Measurements from ENCODE around the gene MYMX.
A peak's percentile ranks its signal among the peaks of the same experiment; 100 is the strongest.
"Not testable (repeated sequence)": the region's sequence is repeated elsewhere in the genome, so short reads cannot be mapped to it uniquely, and the experiment has no call there.

MYMX gene

DNA sequence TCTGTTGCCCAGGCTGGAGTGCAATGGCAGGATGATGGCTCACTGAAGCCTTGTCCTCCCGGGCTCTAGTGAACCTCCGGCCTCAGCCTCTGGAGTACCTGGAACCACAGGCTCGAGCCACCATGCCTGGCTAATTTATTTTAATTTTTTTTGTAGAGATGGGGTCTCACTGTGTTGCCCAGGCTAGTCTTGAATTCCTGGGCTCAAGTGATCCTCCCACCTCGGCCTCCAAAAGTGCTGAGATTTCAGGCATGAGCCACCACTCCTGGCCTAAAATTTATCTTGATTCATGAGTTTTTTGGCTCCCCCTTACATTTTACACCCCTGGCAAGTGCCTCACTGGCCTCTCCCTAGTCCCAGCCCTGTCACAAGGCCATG is 4.2 kb downstream of the MYMX start:
- no peak for DNase-seq

DNA sequence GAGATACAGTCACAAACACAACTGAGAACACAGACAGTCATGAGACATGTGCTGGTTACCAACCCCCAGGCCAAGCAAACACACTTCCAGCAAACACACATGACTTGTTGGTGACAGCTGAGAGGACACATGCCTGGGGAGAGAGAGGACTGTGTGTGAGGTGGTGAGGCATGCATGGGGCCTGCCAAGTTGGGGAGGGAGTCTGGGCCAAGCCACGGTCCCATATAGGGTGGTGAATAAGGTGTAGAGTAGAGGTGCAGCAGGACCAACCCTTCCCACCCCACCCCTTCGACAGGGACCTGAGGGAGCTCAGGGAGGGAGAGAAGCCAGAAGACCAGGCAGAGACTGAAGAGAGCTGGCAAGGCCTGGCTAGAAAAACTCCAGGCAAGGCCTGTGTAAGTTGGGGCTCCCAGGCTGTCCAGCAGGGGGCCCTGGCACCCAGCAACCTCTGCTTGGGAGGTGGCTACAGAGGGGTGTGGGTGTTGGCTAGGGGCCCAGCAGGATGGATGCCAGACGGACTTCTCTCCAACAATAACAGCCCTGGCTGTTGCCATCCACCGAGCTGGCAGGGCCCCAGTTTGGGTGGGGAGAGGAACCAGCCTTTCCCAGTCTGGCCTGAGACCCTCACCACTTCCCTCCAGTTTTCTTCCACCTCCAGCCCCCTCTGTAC is 4.7 kb downstream of the MYMX start:
- DNase-seq = peak; percentile 87

DNA sequence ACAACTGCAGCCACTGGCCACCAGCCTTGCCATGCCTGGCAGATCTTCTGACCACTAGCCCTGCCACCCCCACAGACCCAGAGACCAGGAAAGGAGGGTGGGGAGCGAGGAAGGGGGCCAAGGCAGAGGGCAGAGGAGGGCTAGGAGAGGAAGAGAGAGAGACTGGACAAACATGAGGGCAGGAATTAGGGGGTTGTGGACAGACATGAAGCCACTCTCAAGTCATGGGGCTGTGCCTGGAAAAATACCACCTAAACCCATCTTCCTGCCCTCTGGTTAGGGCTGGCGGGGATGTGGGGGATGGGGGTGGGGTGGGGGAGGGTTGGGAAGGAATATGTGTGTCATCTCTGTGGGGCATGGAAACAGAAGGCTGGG is 5.2 kb downstream of the MYMX start:
- DNase-seq = no peak

DNA sequence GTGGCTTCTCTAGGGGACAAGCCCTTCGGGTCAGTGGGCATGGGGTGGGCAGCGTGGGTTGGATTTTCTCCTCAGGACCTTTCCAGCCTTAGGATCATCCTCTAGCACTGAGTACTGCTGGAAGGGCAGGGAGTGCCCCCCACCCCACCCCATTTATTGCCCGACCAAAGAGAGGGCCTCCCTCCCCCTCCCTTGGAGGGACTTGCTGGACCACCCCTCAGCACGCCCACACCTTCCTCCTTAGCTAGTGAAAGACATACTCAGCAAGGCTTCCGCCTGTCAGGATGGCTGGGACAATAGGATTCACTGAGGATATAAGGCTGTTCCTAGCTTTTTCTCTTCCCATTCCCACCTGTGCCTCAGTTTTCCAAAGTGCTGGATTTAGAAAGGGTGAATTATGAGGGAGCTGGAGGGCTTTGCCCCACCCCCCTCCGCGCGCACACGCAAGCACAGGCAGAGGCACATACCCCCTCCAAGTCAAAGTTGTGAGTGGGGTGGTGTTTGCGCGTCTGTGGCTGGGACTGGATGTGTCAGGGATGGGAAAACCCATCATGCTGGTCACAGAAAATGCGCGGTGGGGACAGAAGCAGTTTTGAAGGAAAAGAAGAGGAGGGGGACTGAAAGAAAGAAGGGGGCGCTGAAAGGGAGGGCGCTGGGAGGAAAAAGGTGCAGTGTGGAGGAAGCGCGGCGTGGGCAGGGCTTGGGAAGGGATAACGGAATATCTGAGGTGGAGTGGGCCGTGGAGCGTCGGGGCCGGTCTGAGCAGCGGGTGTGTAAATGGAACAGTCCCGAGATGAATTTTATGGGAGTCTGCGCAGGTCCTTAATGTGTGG is 6.0 kb downstream of the MYMX start:
- no peak for DNase-seq

DNA sequence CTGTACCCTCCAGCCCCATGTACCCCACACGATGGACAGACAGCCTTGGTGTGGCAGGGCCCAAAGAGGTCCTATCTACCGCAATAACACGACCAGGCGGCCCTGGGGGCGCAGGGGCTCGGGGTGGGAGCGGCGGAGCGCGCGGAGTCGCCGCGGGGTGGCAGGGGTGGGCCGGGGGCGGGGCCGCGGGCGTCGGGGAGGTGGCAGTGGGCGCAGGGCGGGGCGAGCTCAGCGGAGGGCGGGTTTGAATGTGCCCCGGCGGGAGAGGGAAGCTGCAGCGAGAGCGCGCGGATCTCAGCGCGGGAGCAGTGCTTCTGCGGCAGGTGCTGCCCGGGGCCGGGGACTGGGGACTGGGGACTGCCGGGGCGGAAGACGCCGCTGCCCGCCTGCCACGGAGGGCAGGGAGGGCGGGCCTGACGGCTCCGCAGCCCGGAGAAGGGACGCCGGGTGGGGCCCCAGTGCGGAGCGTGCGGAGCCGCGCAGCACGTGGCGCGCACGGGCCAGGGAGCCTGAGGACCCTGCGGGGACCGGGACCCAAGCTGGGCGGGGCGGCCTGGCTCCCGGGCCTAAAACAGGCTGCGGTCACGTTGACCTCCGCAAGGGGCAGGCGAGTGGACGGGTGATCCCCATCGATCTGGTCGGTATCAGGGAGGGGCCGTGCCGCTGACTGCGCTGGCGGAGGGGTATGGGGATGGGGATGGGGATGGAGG is 6.7 kb downstream of the MYMX start, which contains the start of gene SLC29A1:
Gene SLC29A1 (plus strand): TSS at position 277 of the 710 bp plus-strand sequence. CDS start 3,719 bp downstream, outside the sequence.
- peak; percentile 90 for DNase-seq

DNA sequence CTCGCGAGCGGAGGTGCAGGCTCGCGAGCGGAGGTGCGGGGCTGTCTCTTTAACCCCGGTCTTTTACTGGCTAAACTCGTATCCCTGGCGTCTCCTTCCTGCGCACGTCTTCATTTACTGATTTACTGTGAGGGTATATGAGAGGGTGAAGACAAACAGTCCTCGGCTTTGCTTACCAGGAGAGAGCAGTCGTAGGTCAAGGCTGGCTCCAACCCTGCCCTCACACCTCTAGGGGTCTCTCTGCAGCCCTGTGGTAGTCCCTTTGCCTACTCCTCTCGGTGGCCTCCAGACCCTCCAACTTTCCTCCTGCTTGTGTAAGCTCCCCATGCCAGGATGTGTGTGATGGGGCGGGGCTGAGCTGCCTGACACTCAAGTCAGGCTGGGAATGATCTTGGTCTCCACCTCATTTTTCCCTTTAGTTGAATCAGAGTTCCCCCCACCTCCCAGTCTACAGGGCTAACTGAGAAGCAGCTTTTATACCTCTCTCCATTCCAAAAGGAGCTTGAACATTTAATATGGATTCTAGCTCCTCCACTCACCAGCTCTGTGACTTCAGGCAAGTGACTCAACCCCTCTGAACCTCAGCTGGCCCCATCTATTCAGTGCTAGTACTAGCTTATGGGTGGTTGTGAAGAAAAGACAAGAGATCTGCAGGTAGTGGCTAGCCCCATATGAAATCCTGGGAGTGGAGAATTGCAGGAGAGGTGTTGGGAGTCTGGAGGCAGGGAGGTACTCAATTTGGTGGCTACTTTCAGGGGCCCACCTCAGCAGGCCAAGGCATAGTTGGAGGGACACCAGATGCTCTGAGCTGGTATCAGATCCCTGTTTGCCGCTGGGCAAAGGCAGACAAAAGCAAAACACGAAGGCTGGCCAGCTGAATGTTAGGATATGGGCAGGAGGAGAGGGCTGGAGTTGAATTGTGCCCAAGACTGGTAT is 7.6 kb downstream of the MYMX start:
- DNase-seq = peak; percentile 39

DNA sequence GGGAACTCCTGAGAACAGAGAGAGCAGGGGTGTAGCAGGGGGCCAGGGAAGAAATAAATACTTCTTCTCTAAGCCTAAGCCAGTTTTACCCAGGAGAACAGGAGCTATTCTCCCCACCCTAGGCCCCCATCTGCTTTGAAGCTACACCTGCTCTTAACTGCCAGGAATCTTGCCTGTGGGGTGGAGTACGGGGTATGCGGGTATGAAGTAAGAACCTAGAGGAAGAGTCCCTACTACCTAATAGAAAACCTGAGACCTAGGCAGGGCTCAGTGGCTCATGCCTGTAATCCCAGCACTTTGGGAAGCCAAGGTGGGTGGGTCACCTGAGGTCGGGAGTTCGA is 8.2 kb downstream of the MYMX start:
- DNase-seq = no peak

DNA sequence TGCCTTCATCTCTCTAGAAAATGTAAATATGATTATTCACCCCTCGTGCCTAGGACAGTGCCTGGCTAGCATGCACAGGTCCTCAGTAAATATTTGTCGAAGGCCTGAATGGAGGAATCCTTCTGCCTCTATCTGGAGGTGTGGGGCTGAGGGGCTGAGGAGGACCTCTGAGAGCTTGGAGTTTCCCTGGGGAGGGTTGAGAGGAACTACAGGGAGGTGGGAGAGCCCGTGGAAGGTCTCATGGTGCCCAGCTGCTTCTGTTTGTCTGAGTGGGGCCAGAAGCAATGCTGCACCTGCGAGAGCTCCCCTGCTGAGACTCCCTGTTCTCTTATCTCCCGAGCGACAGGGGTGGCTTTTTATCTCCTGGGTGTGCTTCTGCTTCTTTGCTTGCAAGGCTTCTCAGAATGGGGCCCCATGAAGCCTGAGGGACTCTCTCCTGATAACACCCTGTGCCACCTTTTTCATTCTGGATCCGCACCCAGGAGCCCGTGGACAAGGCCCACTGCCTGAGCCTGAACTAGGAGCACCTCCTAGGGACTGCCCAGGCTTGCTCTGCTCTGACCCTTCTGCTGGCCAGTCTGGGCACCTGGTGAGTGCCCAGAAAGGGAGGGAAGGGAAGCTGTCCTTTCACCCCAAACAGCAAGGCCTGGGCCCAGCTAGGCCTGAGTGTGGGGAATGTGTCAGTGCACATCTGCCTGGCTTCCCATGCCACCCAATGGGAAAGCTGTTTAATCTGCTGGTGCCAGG is 9.0 kb downstream of the MYMX start:
- DNase-seq = no peak

DNA sequence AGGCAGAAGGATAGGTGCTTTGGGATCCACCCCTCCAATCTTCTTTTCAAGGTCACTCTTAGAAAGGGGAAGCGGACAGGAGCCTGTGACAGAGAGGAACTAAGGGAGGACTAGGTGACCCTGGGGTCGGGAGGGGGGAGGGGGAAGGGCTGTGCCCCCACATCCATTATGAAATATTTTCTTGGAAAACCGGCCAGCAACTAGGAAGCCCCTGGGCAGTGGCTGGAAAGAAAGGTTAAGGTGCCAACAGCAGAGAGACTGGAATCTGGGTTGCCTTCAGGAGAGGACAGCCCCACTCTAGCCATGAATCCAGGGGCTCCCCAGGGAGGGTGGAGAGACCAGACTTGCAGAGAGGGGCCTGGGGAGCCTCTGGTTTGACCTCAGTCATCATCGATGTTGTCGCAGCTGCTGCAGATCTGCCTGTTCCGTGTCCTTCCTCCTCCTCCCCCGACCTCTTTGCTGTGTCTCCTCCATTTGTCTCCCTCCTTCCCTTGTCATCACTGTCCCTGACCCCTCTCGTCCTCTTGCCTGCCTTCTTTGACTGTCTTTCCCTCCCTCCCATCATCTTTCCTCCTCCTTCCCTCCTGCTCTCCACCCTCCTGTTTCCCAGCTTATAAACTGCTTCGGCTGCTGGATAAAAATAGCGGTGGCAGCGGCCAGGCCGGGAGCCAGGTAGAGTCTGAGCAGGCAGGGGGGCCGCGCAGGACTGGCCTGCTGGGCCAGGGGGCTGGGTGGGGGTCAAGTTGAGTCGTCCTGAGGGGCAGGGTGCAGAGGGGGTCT is 9.8 kb downstream of the MYMX start:
- no peak for DNase-seq

DNA sequence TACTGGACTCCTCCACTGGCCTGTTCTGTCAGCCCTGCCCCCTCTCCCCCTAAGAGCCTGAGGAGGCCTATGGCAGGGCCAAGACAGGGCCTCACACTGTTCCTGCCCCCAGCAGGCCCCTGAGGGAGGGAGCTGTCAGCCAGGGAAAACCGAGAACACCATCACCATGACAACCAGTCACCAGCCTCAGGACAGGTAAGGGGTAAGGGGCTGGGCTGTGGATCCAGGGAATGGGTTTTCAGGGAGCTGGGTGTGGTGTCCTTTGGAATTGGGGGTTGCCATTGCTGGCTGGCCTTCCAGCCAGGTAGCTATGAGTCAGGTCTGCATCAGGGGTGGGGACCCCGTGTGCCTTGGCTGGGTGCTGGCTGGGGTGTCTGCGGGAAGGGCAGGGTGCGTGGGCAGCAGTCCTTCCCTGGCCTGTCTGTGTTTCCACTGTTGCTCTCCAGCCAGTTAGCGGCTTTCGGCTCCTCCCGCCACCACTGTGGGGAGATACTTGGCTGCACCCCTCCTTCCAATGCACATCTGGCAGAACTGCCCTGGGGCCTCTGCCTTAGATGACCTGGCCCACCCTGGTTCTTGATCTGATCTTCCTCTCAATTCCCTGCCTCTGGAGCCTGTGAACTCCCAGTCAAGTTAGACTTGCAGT is 10.5 kb downstream of the MYMX start:
- DNase-seq = no peak

DNA sequence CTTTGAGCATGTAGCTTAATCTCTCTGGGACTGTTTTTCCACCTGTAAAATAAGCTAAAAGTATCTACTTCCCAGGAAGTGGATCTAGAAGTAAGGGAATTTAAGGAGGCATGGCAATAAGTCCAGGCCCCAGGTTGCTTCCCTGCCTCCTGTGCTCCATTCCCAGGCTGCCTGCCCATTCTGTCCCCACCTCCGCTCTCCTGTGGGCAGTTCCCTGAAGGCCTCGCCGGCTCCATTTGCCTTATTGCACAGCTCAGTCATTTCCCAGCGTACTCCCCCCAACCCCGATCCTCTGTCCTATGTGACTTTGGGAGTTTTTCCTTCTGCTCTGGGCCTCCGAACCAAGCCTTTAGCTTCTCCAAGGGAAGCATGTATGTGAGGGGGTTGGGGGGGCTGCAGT is 11.3 kb downstream of the MYMX start:
- DNase-seq = no peak

DNA sequence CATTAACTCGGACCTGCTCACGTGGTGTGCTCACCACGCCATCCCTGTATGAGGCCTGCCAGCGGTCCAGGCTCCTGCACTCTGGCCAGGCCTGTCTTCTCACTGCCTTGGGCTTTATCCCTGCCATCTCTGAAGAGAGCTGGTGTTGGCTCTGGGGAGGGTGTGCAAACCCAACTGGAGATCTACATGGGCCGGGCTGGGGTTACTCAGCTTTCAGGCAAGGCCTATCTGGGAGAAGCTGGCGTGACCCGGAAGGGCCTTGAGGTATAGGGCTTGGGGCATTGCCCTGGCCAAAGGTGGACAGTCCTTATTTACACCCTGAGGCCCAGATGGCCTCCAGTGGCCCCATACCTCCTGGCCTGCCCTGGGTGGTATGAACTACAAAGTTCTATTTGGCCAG is 11.7 kb downstream of the MYMX start:
- DNase-seq = no peak

DNA sequence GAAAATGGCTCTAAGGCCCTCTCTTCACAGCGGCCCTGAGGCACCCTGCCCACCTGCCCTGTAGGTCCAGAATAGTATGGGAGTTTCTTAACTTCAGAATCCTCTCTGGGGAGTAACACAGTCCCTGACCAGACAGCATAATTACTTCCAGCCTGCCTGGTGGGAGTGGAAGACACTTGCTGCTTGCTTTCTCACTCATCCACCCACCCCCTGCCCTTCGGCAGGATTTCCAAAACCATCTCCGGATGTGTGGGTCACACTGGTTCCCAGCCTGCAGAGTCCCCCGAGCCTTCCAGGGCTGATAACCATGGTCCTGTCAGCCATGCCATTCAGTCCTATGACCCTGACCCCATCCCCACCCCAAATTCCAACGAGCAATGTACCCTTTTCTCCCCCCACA is 12.1 kb downstream of the MYMX start:
- no peak for DNase-seq

DNA sequence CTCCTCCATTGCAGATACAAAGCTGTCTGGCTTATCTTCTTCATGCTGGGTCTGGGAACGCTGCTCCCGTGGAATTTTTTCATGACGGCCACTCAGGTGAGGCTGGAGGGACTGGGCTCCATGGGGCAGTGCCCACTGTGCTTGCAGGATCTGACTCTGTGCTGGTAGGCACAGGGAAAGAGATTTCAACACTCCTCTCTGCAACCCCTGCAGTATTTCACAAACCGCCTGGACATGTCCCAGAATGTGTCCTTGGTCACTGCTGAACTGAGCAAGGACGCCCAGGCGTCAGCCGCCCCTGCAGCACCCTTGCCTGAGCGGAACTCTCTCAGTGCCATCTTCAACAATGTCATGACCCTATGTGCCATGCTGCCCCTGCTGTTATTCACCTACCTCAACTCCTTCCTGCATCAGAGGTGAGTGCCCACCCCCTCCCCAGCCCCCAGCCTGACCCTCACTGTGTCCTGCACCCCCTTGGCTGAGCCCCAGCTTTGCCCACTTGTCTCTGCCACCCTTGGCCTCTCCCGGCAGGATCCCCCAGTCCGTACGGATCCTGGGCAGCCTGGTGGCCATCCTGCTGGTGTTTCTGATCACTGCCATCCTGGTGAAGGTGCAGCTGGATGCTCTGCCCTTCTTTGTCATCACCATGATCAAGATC is 12.8 kb downstream of the MYMX start:
- DNase-seq = no peak

DNA sequence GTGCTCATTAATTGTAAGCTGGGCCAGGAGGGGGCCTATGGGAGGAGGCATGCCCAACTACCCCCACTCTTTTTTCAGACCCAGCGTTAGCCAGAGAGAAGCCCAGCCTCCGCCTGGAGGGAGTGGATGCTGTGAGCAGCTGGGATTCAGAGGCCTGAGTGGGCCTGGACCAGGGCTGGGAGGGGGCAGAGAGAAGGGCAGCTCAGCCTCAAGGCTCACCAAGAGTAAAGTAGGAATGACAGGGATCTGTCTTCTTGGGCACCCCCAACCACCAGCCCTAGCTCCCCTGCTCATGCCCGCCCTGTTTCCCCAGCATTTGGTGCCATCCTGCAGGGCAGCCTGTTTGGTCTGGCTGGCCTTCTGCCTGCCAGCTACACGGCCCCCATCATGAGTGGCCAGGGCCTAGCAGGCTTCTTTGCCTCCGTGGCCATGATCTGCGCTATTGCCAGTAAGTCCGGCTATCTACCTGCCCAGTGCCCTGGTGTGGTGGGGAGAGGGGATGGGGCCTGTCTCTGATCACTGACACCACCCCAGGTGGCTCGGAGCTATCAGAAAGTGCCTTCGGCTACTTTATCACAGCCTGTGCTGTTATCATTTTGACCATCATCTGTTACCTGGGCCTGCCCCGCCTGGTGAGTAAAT is 13.4 kb downstream of the MYMX start:
- DNase-seq = no peak

DNA sequence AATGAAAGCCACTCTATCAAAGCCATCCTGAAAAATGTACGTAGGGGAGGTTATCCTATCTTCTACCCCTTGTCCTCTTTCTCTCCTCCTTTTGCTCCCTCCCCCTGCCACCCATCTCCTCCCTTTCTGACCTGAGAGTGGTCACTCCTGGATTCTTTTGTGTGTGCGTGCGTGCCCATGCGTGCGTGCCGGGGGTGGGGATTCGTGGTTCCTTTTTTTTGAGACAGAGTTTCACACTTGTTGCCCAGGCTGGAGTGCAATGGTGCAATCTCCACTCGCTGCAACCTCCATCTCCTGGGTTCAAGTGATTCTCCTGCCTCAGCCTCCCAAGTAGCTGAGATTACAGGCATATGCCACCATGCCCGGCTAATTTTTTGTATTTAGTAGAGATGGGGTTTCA is 14.7 kb downstream of the MYMX start:
- not testable (repeated sequence) for DNase-seq

DNA sequence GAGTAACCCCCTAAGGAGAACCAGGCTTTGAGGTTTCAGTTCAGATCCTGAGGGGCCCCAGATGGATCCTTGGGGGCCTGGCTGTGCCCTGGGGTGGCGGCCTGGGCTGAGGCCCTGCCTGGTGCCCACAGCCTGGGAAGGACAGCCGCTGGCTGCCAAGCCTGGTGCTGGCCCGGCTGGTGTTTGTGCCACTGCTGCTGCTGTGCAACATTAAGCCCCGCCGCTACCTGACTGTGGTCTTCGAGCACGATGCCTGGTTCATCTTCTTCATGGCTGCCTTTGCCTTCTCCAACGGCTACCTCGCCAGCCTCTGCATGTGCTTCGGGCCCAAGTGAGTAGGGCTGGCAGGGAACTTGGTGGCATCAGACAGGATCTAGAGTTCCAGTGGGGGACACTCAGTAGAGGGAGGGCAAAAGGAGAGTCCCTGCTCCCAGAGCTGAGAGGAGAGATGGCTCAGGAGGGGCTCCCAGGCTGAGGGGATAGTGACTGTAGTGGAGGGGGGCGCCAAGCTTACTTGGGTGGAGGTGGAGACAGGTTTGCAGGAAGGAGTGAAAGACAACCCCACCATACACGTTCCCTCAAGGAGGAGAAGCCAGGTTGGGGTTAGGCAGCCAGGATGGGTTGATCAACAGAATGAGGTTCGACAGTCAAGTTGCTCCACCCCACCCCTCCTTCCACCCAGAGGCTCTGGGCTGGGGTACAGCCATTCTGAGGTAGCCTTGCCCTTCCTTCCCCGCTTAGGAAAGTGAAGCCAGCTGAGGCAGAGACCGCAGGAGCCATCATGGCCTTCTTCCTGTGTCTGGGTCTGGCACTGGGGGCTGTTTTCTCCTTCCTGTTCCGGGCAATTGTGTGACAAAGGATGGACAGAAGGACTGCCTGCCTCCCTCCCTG is 16.2 kb downstream of the MYMX start:
- no peak for DNase-seq

DNA sequence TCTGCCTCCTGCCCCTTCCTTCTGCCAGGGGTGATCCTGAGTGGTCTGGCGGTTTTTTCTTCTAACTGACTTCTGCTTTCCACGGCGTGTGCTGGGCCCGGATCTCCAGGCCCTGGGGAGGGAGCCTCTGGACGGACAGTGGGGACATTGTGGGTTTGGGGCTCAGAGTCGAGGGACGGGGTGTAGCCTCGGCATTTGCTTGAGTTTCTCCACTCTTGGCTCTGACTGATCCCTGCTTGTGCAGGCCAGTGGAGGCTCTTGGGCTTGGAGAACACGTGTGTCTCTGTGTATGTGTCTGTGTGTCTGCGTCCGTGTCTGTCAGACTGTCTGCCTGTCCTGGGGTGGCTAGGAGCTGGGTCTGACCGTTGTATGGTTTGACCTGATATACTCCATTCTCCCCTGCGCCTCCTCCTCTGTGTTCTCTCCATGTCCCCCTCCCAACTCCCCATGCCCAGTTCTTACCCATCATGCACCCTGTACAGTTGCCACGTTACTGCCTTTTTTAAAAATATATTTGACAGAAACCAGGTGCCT is 16.9 kb downstream of the MYMX start:
- no peak for DNase-seq

All from activated CD4-positive, alpha-beta T cell treated with anti-CD3 and anti-CD28 coated beads, Interleukin-10, Interleukin-2, amounts not matched to agents 100 ng/mL and 50 ng/mL, durations not matched to agents 16 hours and 8 hours (primary cell).